HG02623 (cell line): ENCODE measurements around the gene OAF.
"Not testable (repeated sequence)": the region's sequence is repeated elsewhere in the genome, so short reads cannot be mapped to it uniquely, and the experiment has no call there.

Source experiments
- ATAC-seq: cut with Tn5 transposase; IDR thresholded peaks from one replicate; pipeline ENCODE4 v1.9.1; 2021; ENCODE audit warnings: moderate library complexity; ENCODE audit not compliant: unreplicated experiment

The OAF gene

GRCh38 chr11:120238968-120239620 is 28.3 kb downstream of the OAF start:
- ATAC-seq: no peak

- ATAC-seq: no peak
These were observed 29.1 kb downstream of the OAF start, which contains the start of gene POU2F3 for GRCh38 chr11:120239713-120240640. TSS of gene POU2F3 (plus strand) at chr11:120240140. CDS start at chr11:120240344, 204 bp downstream.

GRCh38 chr11:120240866-120241265 is 30.0 kb downstream of the OAF start:
- ATAC-seq: no peak

- ATAC-seq: no peak
These were observed 30.4 kb downstream of the OAF start for GRCh38 chr11:120241277-120241676.

- no peak for ATAC-seq
These were observed 32.4 kb downstream of the OAF start for GRCh38 chr11:120243221-120243620.

- ATAC-seq: no peak
These were observed 33.9 kb downstream of the OAF start for GRCh38 chr11:120244476-120245365.

- no peak for ATAC-seq
These were observed 34.6 kb downstream of the OAF start for GRCh38 chr11:120245434-120245833.

GRCh38 chr11:120248551-120249278 is 37.9 kb downstream of the OAF start:
- ATAC-seq: peak; percentile 43

- peak; percentile 7 for ATAC-seq
These were observed 38.7 kb downstream of the OAF start for GRCh38 chr11:120249279-120250262.

- ATAC-seq: not testable (repeated sequence)
These were observed 42.5 kb downstream of the OAF start for GRCh38 chr11:120253377-120253776.

- peak; percentile 50 for ATAC-seq
These were observed 44.1 kb downstream of the OAF start for GRCh38 chr11:120254788-120255518.

GRCh38 chr11:120255519-120255866 is 44.7 kb downstream of the OAF start:
- no peak for ATAC-seq

- ATAC-seq: no peak
These were observed 45.3 kb downstream of the OAF start for GRCh38 chr11:120256178-120256577.

GRCh38 chr11:120256779-120257178 is 45.9 kb downstream of the OAF start:
- no peak for ATAC-seq

GRCh38 chr11:120257346-120257745 is 46.5 kb downstream of the OAF start:
- no peak for ATAC-seq

- no peak for ATAC-seq
These were observed 47.8 kb downstream of the OAF start for GRCh38 chr11:120258661-120259060.

- no peak for ATAC-seq
These were observed 48.4 kb downstream of the OAF start for GRCh38 chr11:120259241-120259640.

- ATAC-seq: no peak
These were observed 49.2 kb downstream of the OAF start for GRCh38 chr11:120259988-120260565.
